ENCODE measurements around the gene IRAK2. TPM values are rescaled to one million over a fixed set of nuclear protein-coding genes. Genes with fewer than 3 reads are reported as not detected.

Gene IRAK2
- total RNA-seq, 6 experiments from 2014 or later = 2.6 to 4.4 (median 3.5) TPM

GRCh38 chr3:10180289-10180688 lies 15.6 kb downstream of the IRAK2 start:
- TF ChIP-seq CTCF (IDR thresholded peaks at IDR 0.05) = no peak
- no peaks in the 10 kb centered on the region for H3K9me3 Mint-ChIP-seq
- H3K4me1 Mint-ChIP-seq (ENCODE audit: low read depth) = no peaks in the 10 kb centered on the region
- H3K36me3 Mint-ChIP-seq (ENCODE audit: low read depth) = peaks cover 5% of the 10 kb centered on the region; the same call in 1 of the 2 replicates
- DNase-seq = no peak
- no peak overlapping the region for H3K27ac Mint-ChIP-seq
- H3K4me3 Mint-ChIP-seq = no peak overlapping the region
- peaks cover 2% of the 10 kb centered on the region; the same call in 1 of the 2 replicates for H3K27me3 Mint-ChIP-seq (ENCODE audit: insufficient read depth)

- Mint-ChIP-seq H3K4me3 (no peak overlapping the region), H3K27ac (no peak overlapping the region), H3K4me1 (ENCODE audit: low read depth) (no peaks in the 10 kb centered on the region), H3K9me3 (no peaks in the 10 kb centered on the region), H3K36me3 (ENCODE audit: low read depth) (peaks cover 5% of the 10 kb centered on the region; the same call in 1 of the 2 replicates), H3K27me3 (ENCODE audit: insufficient read depth) (peaks cover 2% of the 10 kb centered on the region; the same call in 1 of the 2 replicates)
- TF ChIP-seq CTCF (IDR thresholded peaks at IDR 0.05) = no peak
- DNase-seq = no peak
These were observed 16.1 kb downstream of the IRAK2 start for GRCh38 chr3:10180738-10181295.

- H3K36me3 Mint-ChIP-seq (ENCODE audit: low read depth) = peaks cover 10% of the 10 kb centered on the region; the same call in 1 of the 2 replicates
These were observed 18.2 kb downstream of the IRAK2 start for GRCh38 chr3:10182950-10183349.

GRCh38 chr3:10184250-10184649 lies 19.5 kb downstream of the IRAK2 start:
- Mint-ChIP-seq H3K27ac (no peak overlapping the region), H3K9me3 (no peaks in the 10 kb centered on the region), H3K4me3 (no peak overlapping the region), H3K4me1 (ENCODE audit: low read depth) (peaks cover 5% of the 10 kb centered on the region), H3K36me3 (ENCODE audit: low read depth) (peaks cover 11% of the 10 kb centered on the region; the same call in 1 of the 2 replicates), H3K27me3 (ENCODE audit: insufficient read depth) (peaks cover 2% of the 10 kb centered on the region; the same call in 1 of the 2 replicates)
- no peak for DNase-seq
- TF ChIP-seq CTCF (IDR thresholded peaks at IDR 0.05) = no peak

More at GRCh38 chr3:10182950-10183349, 18.2 kb downstream of the IRAK2 start:
- no peak overlapping the region for H3K27ac Mint-ChIP-seq
- no peak for TF ChIP-seq CTCF (IDR thresholded peaks at IDR 0.05)
- H3K4me3 Mint-ChIP-seq = no peak overlapping the region
- no peak for DNase-seq
- H3K27me3 Mint-ChIP-seq (ENCODE audit: insufficient read depth) = peaks cover 2% of the 10 kb centered on the region; the same call in 1 of the 2 replicates
- no peaks in the 10 kb centered on the region for H3K9me3 Mint-ChIP-seq
- H3K4me1 Mint-ChIP-seq (ENCODE audit: low read depth) = no peaks in the 10 kb centered on the region

- Mint-ChIP-seq H3K36me3 (ENCODE audit: low read depth) (peaks cover 11% of the 10 kb centered on the region; the same call in 1 of the 2 replicates), H3K9me3 (no peaks in the 10 kb centered on the region), H3K27ac (no peak overlapping the region), H3K4me3 (no peak overlapping the region), H3K4me1 (ENCODE audit: low read depth) (peaks cover 12% of the 10 kb centered on the region), H3K27me3 (ENCODE audit: insufficient read depth) (no peaks in the 10 kb centered on the region)
- no peak for DNase-seq
- no peak for TF ChIP-seq CTCF (IDR thresholded peaks at IDR 0.05)
These were observed 21.4 kb downstream of the IRAK2 start for GRCh38 chr3:10185804-10186762.

Data from HFFc6 (cell line).